AG09309 (cell line): ENCODE measurements around the gene RASA3.
"Not testable (repeated sequence)": the region's sequence is repeated elsewhere in the genome, so short reads cannot be mapped to it uniquely, and the experiment has no call there.

Experiments
- DNase-seq: peaks from one replicate; pipeline ENCODE4 v3.0.0-alpha.2; 2010; ENCODE audit warnings: low read depth
- H3K4me3 ChIP-seq: 2 replicates; pipeline ENCODE4 v1.5.1; 2011; ENCODE audit warnings: mild to moderate bottlenecking, low read depth, low read length, moderate library complexity; ENCODE audit not compliant: control insufficient read depth
- CTCF ChIP-seq: IDR thresholded peaks from 2 replicates; pipeline ENCODE4 v1.5.1; 2011; ENCODE audit warnings: mild to moderate bottlenecking, low read depth, low read length, inconsistent platforms; ENCODE audit not compliant: insufficient read depth, control insufficient read depth; ENCODE audit errors: missing control alignments

Gene RASA3

DNA sequence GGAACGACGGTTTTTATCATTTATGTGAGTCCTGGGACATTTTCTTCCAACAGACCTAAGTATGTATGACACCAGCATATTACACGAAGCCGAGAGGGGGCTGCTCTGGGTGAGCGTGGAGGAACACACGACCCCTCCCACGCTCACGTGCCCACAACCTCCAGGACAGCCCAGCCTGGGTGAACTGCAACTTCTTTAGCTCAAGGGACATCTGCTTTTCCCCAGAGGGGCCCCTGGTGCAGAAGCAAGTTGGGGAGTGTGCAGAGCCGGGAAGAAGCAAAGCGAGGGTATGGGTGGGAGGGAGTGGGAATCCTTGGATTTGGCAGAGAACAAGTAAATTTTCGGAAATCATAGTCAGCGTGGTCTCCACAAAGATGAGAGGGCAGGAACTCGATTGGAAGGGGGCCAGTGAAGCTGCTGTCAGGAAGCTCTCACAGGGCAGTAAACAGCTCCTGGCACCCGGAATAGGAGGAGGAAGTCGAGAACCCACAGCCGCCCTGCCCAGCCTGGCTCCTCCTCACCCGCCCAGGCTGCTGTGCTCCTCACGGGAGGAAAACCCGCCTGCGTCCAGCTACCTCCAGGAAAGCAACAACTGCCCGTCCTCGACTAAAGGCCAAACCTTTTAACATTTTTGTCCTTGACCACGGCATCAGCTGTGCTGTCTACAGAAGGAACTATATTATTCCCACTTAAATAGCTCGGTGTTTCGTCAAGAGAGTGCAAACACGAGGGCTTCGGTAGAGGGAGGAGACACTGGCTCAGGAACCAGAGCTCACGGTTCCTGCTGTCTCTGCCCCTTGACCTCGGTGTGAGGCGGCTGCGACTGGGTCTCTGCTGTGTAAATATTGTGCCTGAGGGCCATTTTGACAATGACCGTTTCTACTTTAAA is 29.5 kb upstream of the RASA3 start:
- no peak for DNase-seq
- no peak overlapping the region for H3K4me3 ChIP-seq
- TF ChIP-seq CTCF: no peak

GRCh38 chr13:114161028-114161556 is 28.7 kb upstream of the RASA3 start:
- no peak overlapping the region for H3K4me3 ChIP-seq
- no peak for TF ChIP-seq CTCF

GRCh38 chr13:114158869-114159666 is 26.6 kb upstream of the RASA3 start:
- DNase-seq, H3K4me3 ChIP-seq: not testable (repeated sequence)

More at GRCh38 chr13:114161028-114161556, 28.7 kb upstream of the RASA3 start:
- DNase-seq: no peak

DNA sequence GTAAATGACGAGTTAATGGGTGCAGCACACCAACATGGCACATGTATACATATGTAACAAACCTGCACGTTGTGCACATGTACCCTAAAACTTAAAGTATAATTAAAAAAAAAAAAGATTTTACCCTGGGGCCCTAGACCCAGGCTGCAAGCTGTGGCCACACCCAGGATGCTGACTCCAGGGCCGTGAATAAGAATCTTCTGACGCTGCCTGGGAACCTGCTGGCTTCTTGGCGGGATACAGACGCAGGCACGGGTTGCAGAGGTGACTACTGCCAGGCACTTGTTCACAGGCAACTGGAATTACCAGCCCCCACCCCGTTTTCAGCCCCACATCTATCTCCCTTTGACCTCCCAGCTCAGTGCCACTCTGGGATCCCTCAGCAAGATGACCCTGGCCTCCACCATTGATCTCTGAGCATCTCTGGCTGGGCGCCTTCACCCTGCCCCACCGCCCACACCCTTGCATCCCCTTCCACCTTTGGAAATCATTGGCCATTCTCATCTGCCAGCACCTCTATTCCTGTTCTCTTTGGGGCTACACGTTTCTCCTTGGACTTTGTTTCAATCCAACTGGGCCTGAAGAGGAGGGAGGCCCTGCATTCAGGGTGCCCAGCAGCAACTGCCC is 25.6 kb upstream of the RASA3 start:
- H3K4me3 ChIP-seq: no peak overlapping the region
- no peak for TF ChIP-seq CTCF
- DNase-seq: no peak

- DNase-seq: no peak
- no peak for TF ChIP-seq CTCF
- H3K4me3 ChIP-seq: no peak overlapping the region
Measured at GRCh38 chr13:114155926-114156883, 23.8 kb upstream of the RASA3 start.

GRCh38 chr13:114155320-114155719 is 22.9 kb upstream of the RASA3 start:
- DNase-seq: no peak
- TF ChIP-seq CTCF: no peak
- H3K4me3 ChIP-seq: no peak overlapping the region
